Lower leg skin (tissue), 4 donors: ENCODE results near the gene DENND1A. TPM values are rescaled to one million over a fixed set of nuclear protein-coding genes. Genes with fewer than 3 reads are reported as not detected.

Experiments
- DNase-seq, 2 donors: peaks; one replicate each; pipeline ENCODE4 v3.0.0-alpha.2; 2019; ENCODE audit warnings: low spot score in 2 of 2
- H3K4me3 ChIP-seq: fragments of 200-600 bp; sonication (generic); 2 replicates; pipeline ENCODE4 v1.5.1; 2017; ENCODE audit warnings: mild to moderate bottlenecking, low read depth; ENCODE audit not compliant: poor library complexity, severe bottlenecking
- POLR2A ChIP-seq, 2 donors: fragments of 450-650 bp; IDR thresholded peaks; one replicate each; pipeline ENCODE4 v1.6.1; 2016 to 2017; ENCODE audit warnings: antibody characterized with exemption in 2 of 2, mild to moderate bottlenecking in 1 of 2, moderate library complexity in 1 of 2
- WGBS, 2 donors: methylation state at CpG; one replicate each; pipeline ENCODE4 v1.1.5; 2018; 5-methylcytosine and 5-hydroxymethylcytosine counted together
- intact Hi-C: fragments of 100-400 bp; cut with DNase I; formaldehyde crosslinking; loops from one replicate; pipeline ENCODE4 v1.15.0; 2023; ENCODE audit warnings: low total_unique reads
- total RNA-seq, 4 donors: library from RNA; depleted of rRNA; stranded (reverse); fragments of >200 nt; gene quantifications; one replicate each; pipeline ENCODE4 v1.1.0, GENCODE V29; 2016
- TF ChIP-seq, protein P1 (sequence below), 3 donors: fragments of 450-650 bp; IDR thresholded peaks; one replicate each; pipeline ENCODE4 v1.5.1; 2016; ENCODE audit warnings: antibody characterized with exemption in 3 of 3, mild to moderate bottlenecking in 3 of 3, moderate library complexity in 2 of 3

DENND1A gene
- total RNA-seq, 4 donors from 2014 or later = 6.5 to 16.3 (median 12.3) TPM

DNA sequence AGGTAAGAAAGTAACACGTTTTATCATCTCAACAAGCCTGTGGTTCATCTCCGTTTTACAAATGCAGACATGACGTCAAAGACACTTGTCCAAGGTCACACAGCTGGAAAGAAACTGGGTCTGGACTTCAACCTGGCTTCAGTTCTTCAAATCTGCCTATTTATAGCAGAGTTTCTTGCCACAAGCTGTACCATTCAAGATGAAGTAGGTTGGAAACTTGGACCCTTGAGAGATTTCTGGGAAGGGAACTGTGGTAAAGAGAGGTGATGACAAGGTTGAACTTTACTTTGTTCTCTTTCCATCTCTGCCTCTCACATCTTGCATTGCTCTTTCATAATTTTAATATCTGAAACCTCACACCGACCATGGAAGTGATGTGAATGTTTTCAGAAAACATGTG, 29.9 kb upstream of the DENND1A start:
- intact Hi-C loops = no loop called here
- H3K4me3 ChIP-seq = no peak overlapping the region
- DNase-seq = no peak
- WGBS, 2 donors = 53 to 70% methylated on average over 4 of the region's 4 CpGs
- no peak for TF ChIP-seq POLR2A (IDR thresholded peaks at IDR 0.05)
- TF ChIP-seq, protein P1, sequence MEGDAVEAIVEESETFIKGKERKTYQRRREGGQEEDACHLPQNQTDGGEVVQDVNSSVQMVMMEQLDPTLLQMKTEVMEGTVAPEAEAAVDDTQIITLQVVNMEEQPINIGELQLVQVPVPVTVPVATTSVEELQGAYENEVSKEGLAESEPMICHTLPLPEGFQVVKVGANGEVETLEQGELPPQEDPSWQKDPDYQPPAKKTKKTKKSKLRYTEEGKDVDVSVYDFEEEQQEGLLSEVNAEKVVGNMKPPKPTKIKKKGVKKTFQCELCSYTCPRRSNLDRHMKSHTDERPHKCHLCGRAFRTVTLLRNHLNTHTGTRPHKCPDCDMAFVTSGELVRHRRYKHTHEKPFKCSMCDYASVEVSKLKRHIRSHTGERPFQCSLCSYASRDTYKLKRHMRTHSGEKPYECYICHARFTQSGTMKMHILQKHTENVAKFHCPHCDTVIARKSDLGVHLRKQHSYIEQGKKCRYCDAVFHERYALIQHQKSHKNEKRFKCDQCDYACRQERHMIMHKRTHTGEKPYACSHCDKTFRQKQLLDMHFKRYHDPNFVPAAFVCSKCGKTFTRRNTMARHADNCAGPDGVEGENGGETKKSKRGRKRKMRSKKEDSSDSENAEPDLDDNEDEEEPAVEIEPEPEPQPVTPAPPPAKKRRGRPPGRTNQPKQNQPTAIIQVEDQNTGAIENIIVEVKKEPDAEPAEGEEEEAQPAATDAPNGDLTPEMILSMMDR (IDR thresholded peaks at IDR 0.05) = no peak

DNA sequence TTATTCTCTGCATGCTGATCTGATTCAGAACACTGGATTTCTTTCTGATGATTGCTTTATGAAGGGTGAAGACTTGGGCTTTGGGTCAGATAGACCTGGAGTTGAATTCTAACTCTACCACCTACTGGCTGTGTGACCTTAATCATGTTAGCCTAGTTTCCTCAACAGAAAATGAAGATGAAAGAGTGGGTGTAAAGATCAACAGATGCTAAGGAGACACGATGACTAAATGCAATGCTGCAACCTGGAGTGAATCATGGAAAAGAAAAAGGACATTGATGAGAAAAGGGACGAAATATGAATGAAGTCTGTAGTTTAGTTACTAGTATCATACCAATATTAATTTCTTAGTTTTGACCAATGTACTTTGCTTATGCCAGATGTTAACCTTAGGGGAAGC, 27.8 kb upstream of the DENND1A start:
- intact Hi-C loops = no loop called here
- 68 to 82% methylated on average over 2 of the region's 2 CpGs for WGBS, 2 donors
- H3K4me3 ChIP-seq = no peak overlapping the region
- no peak for TF ChIP-seq POLR2A (IDR thresholded peaks at IDR 0.05)
- TF ChIP-seq, protein P1 (IDR thresholded peaks at IDR 0.05) = no peak
- no peak for DNase-seq

DNA sequence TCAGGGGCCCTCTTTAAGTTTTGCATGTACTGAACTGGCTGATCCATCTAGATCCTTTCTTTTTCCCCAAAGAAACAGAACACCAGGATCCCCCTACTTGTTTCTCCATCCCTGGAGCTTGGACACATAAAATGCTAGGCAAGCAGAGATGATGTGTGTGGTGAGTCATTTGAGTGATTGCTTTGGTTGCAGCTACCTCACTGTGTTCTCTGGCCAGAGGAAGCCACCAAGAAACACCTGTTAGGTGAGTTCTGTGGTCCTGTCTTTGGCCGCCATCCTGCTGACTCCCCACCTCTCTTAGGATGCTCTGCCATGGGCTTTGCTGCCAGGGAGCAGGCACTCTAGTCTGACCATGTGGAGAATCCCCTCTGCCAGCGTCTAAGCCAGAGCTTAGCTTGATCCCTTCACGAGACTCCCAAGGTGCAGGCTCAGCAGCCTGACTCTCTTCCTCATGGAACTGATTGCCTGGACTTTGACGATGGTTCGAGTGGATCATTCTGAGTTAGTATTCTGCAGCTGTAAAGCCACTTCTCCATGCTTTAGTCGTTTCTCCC, 27.3 kb upstream of the DENND1A start:
- DNase-seq = no peak
- no peak overlapping the region for H3K4me3 ChIP-seq
- intact Hi-C loops = no loop called here
- 77 to 83% methylated on average over 6 of the region's 6 CpGs for WGBS, 2 donors
- no peak for TF ChIP-seq POLR2A (IDR thresholded peaks at IDR 0.05)
- TF ChIP-seq, protein P1 (IDR thresholded peaks at IDR 0.05) = no peak

DNA sequence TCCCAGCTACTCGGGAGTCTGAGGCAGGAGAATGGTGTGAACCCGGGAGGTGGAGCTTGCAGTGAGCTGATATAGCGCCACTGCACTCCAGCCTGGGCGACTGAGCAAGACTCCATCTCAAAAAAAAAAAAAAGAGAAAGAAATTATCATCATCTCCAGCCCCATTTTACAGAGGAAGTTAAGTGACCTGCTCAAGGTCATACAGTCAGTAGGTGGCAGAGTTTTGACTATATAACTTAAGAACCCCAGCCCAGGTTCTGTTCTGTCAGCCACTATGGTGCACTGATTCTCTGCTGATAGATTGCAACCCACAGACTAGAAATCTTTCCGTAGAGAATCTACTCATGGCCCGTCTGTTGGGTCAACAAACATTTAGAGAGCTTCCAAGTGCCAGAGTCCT, 25.7 kb upstream of the DENND1A start:
- H3K4me3 ChIP-seq = no peak overlapping the region
- no peak for DNase-seq
- WGBS, 2 donors = 88 to 92% methylated on average over 6 of the region's 6 CpGs
- intact Hi-C loops = no loop called here
- TF ChIP-seq, protein P1 (IDR thresholded peaks at IDR 0.05) = no peak
- TF ChIP-seq POLR2A (IDR thresholded peaks at IDR 0.05) = no peak

DNA sequence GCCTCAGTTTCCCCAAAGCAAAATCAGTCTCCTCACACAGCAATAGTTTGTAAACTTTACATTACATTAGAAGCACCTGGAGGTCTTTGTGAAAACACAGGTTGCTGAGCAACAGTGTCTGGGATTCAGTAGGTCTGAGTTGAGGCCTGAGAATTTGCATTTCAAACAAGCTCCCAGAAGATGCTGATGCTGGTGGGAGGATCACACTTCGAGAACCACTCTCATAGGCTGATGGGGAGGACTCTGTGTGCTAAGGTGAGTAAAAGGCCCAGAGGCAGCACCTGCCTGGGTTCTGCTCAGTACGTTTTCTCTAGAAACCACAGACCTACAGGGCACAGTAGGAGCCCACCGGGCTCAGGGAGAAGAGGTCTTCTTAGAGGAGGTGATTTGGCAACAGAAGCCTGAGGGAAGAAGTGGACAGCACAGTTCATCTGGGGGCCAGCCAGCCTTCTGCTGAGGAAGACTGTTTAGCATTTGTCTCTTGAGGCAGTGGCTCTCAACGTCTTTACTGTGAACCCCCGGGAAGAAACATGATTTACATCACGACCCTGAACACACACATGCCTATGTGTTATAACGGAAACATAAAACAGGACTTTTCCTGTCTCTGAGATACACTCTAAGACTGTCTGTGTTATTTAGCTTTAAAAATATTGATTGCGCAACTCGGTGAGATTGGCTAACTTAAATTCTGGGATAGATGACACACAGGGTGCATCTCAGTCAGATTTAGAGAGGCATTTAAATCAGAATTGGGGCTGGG, 24.8 kb upstream of the DENND1A start:
- no peak overlapping the region for H3K4me3 ChIP-seq
- WGBS, 2 donors = 53 to 69% methylated on average over 9 of the region's 9 CpGs
- TF ChIP-seq POLR2A (IDR thresholded peaks at IDR 0.05) = no peak
- TF ChIP-seq, protein P1 (IDR thresholded peaks at IDR 0.05) = no peak
- no peak for DNase-seq
- intact Hi-C loops = no loop called here
